ENCODE measurements around the gene H3-3A.

DNA sequence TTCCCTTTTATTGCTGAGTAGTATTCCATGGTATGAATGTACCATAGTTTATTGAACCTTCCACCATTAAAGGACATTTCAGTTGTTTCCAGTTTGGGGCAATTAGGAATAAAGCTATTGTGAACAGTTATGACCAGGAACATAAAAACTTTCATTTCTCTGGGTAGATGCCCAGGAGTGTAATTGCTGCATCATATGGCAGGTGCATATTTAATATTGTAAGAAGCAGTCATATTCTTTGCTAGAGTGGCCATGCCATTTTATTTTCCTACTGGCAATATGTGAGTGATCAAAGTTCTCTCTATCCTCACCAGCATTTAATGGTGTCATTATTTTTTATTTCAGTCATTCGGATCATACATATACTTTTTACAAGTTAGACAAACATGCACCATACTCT lies 23.9 kb upstream of the H3-3A start:
- TF ChIP-seq, protein P1, sequence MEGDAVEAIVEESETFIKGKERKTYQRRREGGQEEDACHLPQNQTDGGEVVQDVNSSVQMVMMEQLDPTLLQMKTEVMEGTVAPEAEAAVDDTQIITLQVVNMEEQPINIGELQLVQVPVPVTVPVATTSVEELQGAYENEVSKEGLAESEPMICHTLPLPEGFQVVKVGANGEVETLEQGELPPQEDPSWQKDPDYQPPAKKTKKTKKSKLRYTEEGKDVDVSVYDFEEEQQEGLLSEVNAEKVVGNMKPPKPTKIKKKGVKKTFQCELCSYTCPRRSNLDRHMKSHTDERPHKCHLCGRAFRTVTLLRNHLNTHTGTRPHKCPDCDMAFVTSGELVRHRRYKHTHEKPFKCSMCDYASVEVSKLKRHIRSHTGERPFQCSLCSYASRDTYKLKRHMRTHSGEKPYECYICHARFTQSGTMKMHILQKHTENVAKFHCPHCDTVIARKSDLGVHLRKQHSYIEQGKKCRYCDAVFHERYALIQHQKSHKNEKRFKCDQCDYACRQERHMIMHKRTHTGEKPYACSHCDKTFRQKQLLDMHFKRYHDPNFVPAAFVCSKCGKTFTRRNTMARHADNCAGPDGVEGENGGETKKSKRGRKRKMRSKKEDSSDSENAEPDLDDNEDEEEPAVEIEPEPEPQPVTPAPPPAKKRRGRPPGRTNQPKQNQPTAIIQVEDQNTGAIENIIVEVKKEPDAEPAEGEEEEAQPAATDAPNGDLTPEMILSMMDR (IDR thresholded peaks at IDR 0.05) = no peak
- TF ChIP-seq POLR2A (IDR thresholded peaks at IDR 0.05) = no peak

Measured in suprapubic skin (tissue), 3 donors.